RWPE1 (cell line): ENCODE data around the gene DUOX2.
A peak's percentile ranks its signal among the peaks of the same experiment; 100 is the strongest.

Experiments
- CTCF ChIA-PET: fragments of 350-600 bp; sonication (Branson Sonifier 250); formaldehyde crosslinking; extraction: SDS; loops from one replicate; lab custom pipeline; 2021; lab: Yijun Ruan, JAX
- POLR2A ChIA-PET: fragments of 400-600 bp; formaldehyde crosslinking; extraction: SDS; loops from one replicate; lab custom pipeline; 2020; ENCODE audit warnings: antibody characterized with exemption; ENCODE audit not compliant: low non-redundant PET; lab: Yijun Ruan, JAX
- DNase-seq: peaks from one replicate; pipeline ENCODE4 v3.0.0; 2012; ENCODE audit warnings: low spot score
- H3K27ac ChIP-seq: fragments of 450-650 bp; 2 replicates; pipeline ENCODE4 v1.5.1; 2017
- CTCF ChIP-seq: fragments of 450-650 bp; conservative IDR thresholded peaks from 2 replicates; pipeline ENCODE4 v1.5.1; 2017; ENCODE audit warnings: low read depth, mild to moderate bottlenecking

Gene DUOX2

GRCh38 chr15:45134682-45135604, 21.0 kb upstream of the DUOX2 start:
- TF ChIP-seq CTCF = no peak
- CTCF ChIA-PET = interaction anchor here (0.7 kb wide), 1 partner anchor 19 kb away, joined by 4 read pairs; no protein-coding TSS in a partner anchor
- DNase-seq = no peak
- no peak overlapping the region for H3K27ac ChIP-seq
- POLR2A ChIA-PET = no interaction called here

GRCh38 chr15:45134046-45134445, 20.1 kb upstream of the DUOX2 start:
- CTCF ChIA-PET = interaction anchor here (1.1 kb wide), 1 partner anchor 9 kb away, joined by 3 read pairs; no protein-coding TSS in a partner anchor
- H3K27ac ChIP-seq = peak overlapping the region; percentile 13; the same call in 1 of the 2 replicates
- POLR2A ChIA-PET = no interaction called here
- no peak for TF ChIP-seq CTCF
- no peak for DNase-seq

GRCh38 chr15:45133561-45133920, 19.6 kb upstream of the DUOX2 start:
- POLR2A ChIA-PET = no interaction called here
- CTCF ChIA-PET = interaction anchor here (1.1 kb wide), 1 partner anchor 9 kb away, joined by 3 read pairs; no protein-coding TSS in a partner anchor
- peak overlapping the region; percentile 13 for H3K27ac ChIP-seq
- no peak for DNase-seq
- TF ChIP-seq CTCF = no peak

GRCh38 chr15:45132844-45133560, 19.0 kb upstream of the DUOX2 start:
- peak overlapping the region; percentile 13 for H3K27ac ChIP-seq
- TF ChIP-seq CTCF = no peak
- ChIA-PET POLR2A (no interaction called here), CTCF (interaction anchor here (0.8 to 1.1 kb wide), 2 partner anchors 8 to 15 kb away, joined by 3 to 7 read pairs; no protein-coding TSS in a partner anchor)
- DNase-seq = no peak

GRCh38 chr15:45131510-45131909, 17.5 kb upstream of the DUOX2 start:
- DNase-seq = no peak
- CTCF ChIA-PET = interaction anchor here (1.2 kb wide), 1 partner anchor 31 kb away, joined by 6 read pairs; no protein-coding TSS in a partner anchor
- POLR2A ChIA-PET = interaction anchor here (1.5 kb wide), 1 partner anchor 31 kb away, joined by 3 read pairs; no protein-coding TSS in a partner anchor
- no peak overlapping the region for H3K27ac ChIP-seq
- TF ChIP-seq CTCF = no peak
